22Rv1 (cell line): ENCODE data around the gene RNGTT.
"Not testable (repeated sequence)": the region's sequence is repeated elsewhere in the genome, so short reads cannot be mapped to it uniquely, and the experiment has no call there.

Source experiments
- H3K27ac ChIP-seq: fragments of 450-650 bp; 2 replicates; pipeline ENCODE4 v1.5.1; 2017
- CTCF ChIP-seq: fragments of 450-650 bp; IDR thresholded peaks from 2 replicates; pipeline ENCODE4 v1.5.1; 2017; ENCODE audit warnings: mild to moderate bottlenecking
- ZFX ChIP-seq: fragments of 450-650 bp; IDR thresholded peaks from 2 replicates; pipeline ENCODE4 v1.6.1; 2017; ENCODE audit warnings: antibody characterized with exemption, borderline replicate concordance

Gene RNGTT

GRCh38 chr6:88945415-88946008, 17.9 kb downstream of the RNGTT start:
- TF ChIP-seq ZFX, result no peak
- no peak for TF ChIP-seq CTCF
- H3K27ac ChIP-seq, result no peak overlapping the region

- no peak for TF ChIP-seq CTCF
- TF ChIP-seq ZFX, result no peak
Observed at GRCh38 chr6:88933521-88933920, 29.9 kb downstream of the RNGTT start.

GRCh38 chr6:88932019-88932418, 31.4 kb downstream of the RNGTT start:
- not testable (repeated sequence) for H3K27ac ChIP-seq

More at GRCh38 chr6:88933521-88933920, 29.9 kb downstream of the RNGTT start:
- no peak overlapping the region for H3K27ac ChIP-seq

- TF ChIP-seq CTCF (no peak), ZFX (no peak)
- no peak overlapping the region for H3K27ac ChIP-seq
Observed at GRCh38 chr6:88922775-88923548, 40.5 kb downstream of the RNGTT start.

GRCh38 chr6:88921734-88922133, 41.7 kb downstream of the RNGTT start:
- TF ChIP-seq ZFX (no peak), CTCF (no peak)
- H3K27ac ChIP-seq, result no peak overlapping the region

- H3K27ac ChIP-seq, result no peak overlapping the region
- TF ChIP-seq CTCF, result no peak
- no peak for TF ChIP-seq ZFX
Observed at GRCh38 chr6:88920774-88921733, 42.4 kb downstream of the RNGTT start.

GRCh38 chr6:88920088-88920487, 43.3 kb downstream of the RNGTT start:
- TF ChIP-seq CTCF (no peak), ZFX (no peak)
- H3K27ac ChIP-seq, result no peak overlapping the region
